ENCODE data around the gene GRM4. TPM values are rescaled to one million over a fixed set of nuclear protein-coding genes. Genes with fewer than 3 reads are reported as not detected.

GRM4 gene
- total and polyA plus RNA-seq, 4 donors, result not detected

GRCh38 chr6:34053721-34054120 lies 92.2 kb downstream of the GRM4 start:
- no peak overlapping the region for H3K27ac ChIP-seq (ENCODE audit: low read depth in 1 of 2, low read length in 2 of 2)
- DNase-seq (ENCODE audit: low spot score), result no peak
- no peaks in the 10 kb centered on the region for H3K36me3 ChIP-seq (ENCODE audit: control insufficient read depth in 4 of 4, insufficient read depth in 3 of 4, low read depth in 1 of 4, low read length in 3 of 4)
- H3K27me3 ChIP-seq (ENCODE audit: control insufficient read depth in 4 of 4, insufficient read depth in 4 of 4, low read length in 3 of 4), result peaks cover 0 to 4% (median 0%) of the 10 kb centered on the region in 4 donors
- TF ChIP-seq, protein P1, sequence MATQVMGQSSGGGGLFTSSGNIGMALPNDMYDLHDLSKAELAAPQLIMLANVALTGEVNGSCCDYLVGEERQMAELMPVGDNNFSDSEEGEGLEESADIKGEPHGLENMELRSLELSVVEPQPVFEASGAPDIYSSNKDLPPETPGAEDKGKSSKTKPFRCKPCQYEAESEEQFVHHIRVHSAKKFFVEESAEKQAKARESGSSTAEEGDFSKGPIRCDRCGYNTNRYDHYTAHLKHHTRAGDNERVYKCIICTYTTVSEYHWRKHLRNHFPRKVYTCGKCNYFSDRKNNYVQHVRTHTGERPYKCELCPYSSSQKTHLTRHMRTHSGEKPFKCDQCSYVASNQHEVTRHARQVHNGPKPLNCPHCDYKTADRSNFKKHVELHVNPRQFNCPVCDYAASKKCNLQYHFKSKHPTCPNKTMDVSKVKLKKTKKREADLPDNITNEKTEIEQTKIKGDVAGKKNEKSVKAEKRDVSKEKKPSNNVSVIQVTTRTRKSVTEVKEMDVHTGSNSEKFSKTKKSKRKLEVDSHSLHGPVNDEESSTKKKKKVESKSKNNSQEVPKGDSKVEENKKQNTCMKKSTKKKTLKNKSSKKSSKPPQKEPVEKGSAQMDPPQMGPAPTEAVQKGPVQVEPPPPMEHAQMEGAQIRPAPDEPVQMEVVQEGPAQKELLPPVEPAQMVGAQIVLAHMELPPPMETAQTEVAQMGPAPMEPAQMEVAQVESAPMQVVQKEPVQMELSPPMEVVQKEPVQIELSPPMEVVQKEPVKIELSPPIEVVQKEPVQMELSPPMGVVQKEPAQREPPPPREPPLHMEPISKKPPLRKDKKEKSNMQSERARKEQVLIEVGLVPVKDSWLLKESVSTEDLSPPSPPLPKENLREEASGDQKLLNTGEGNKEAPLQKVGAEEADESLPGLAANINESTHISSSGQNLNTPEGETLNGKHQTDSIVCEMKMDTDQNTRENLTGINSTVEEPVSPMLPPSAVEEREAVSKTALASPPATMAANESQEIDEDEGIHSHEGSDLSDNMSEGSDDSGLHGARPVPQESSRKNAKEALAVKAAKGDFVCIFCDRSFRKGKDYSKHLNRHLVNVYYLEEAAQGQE (IDR thresholded peaks at IDR 0.05), result no peak
- TF ChIP-seq RAD21 (IDR thresholded peaks at IDR 0.05), result no peak
- no peak for TF ChIP-seq HNF4A (conservative IDR thresholded peaks at IDR 0.05)
- no peak for TF ChIP-seq CTCF (IDR thresholded peaks at IDR 0.05; ENCODE audit: low read depth, low read length, missing input control)
- no peak for TF ChIP-seq FOXA1 (IDR thresholded peaks at IDR 0.05)
- TF ChIP-seq, protein P2, sequence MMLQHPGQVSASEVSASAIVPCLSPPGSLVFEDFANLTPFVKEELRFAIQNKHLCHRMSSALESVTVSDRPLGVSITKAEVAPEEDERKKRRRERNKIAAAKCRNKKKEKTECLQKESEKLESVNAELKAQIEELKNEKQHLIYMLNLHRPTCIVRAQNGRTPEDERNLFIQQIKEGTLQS (IDR thresholded peaks at IDR 0.05), result no peak
- no peak for TF ChIP-seq HNF4G (IDR thresholded peaks at IDR 0.05)
- no peak for TF ChIP-seq SP1 (IDR thresholded peaks at IDR 0.05)
- no peak for TF ChIP-seq NR2F2 (IDR thresholded peaks at IDR 0.05)
- no peak for TF ChIP-seq EGR1 (IDR thresholded peaks at IDR 0.05; ENCODE audit: low read depth in 2 of 2)
- TF ChIP-seq, protein P3, sequence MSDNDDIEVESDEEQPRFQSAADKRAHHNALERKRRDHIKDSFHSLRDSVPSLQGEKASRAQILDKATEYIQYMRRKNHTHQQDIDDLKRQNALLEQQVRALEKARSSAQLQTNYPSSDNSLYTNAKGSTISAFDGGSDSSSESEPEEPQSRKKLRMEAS (IDR thresholded peaks at IDR 0.05), result no peak
- TF ChIP-seq TAF1 (conservative IDR thresholded peaks at IDR 0.05), result no peak
- no peak for TF ChIP-seq FOXA2 (IDR thresholded peaks at IDR 0.05)
- no peak for TF ChIP-seq ZBTB33 (IDR thresholded peaks at IDR 0.05)
- no peak overlapping the region for H3K4me3 ChIP-seq (ENCODE audit: low read depth in 1 of 3, low read length in 3 of 3)
- no peak overlapping the region for H3K9ac ChIP-seq (ENCODE audit: low read depth in 1 of 2, low read length in 2 of 2)
- no peaks in the 10 kb centered on the region for H3K4me1 ChIP-seq (ENCODE audit: control insufficient read depth in 4 of 4, insufficient read depth in 4 of 4, low read length in 3 of 4)
- WGBS, result 72% methylated on average over 8 of the region's 8 CpGs
- no peaks in the 10 kb centered on the region for H3K9me3 ChIP-seq (ENCODE audit: control insufficient read depth in 4 of 4, low read length in 3 of 4)

- no peak overlapping the region for H3K4me3 ChIP-seq (ENCODE audit: low read depth in 1 of 3, low read length in 3 of 3)
- no peaks in the 10 kb centered on the region for H3K36me3 ChIP-seq (ENCODE audit: control insufficient read depth in 4 of 4, insufficient read depth in 3 of 4, low read depth in 1 of 4, low read length in 3 of 4)
- H3K27ac ChIP-seq (ENCODE audit: low read depth in 1 of 2, low read length in 2 of 2), result no peak overlapping the region
- 71% methylated on average over 7 of the region's 7 CpGs for WGBS
- no peak for DNase-seq (ENCODE audit: low spot score)
- peaks cover 0 to 4% (median 0%) of the 10 kb centered on the region in 4 donors for H3K27me3 ChIP-seq (ENCODE audit: control insufficient read depth in 4 of 4, insufficient read depth in 4 of 4, low read length in 3 of 4)
- H3K9ac ChIP-seq (ENCODE audit: low read depth in 1 of 2, low read length in 2 of 2), result no peak overlapping the region
- H3K4me1 ChIP-seq (ENCODE audit: control insufficient read depth in 4 of 4, insufficient read depth in 4 of 4, low read length in 3 of 4), result no peaks in the 10 kb centered on the region
- no peak for TF ChIP-seq RXRA (IDR thresholded peaks at IDR 0.05)
- TF ChIP-seq TAF1 (conservative IDR thresholded peaks at IDR 0.05), result no peak
- TF ChIP-seq, protein P1 (IDR thresholded peaks at IDR 0.05), result no peak
- TF ChIP-seq, protein P3 (IDR thresholded peaks at IDR 0.05), result no peak
- no peak for TF ChIP-seq FOXA1 (IDR thresholded peaks at IDR 0.05)
- TF ChIP-seq JUND (IDR thresholded peaks at IDR 0.05), result no peak
- no peak for TF ChIP-seq HNF4G (IDR thresholded peaks at IDR 0.05)
- H3K9me3 ChIP-seq (ENCODE audit: control insufficient read depth in 4 of 4, low read length in 3 of 4), result no peaks in the 10 kb centered on the region
Observed at GRCh38 chr6:34052918-34053608, 92.8 kb downstream of the GRM4 start.
